WERI-Rb-1 (cell line): ENCODE data around the gene WNT1.

ENCODE experiments used
- DNase-seq: peaks from one replicate; pipeline ENCODE4 v3.0.0-alpha.2; 2020
- H3K27ac ChIP-seq: fragments of 250-450 bp; sonication (Bioruptor Pico); 2 replicates; pipeline ENCODE4 v1.5.1; 2020; ENCODE audit warnings: mild to moderate bottlenecking, moderate library complexity
- H3K27me3 ChIP-seq: fragments of 250-450 bp; sonication (Bioruptor Pico); 2 replicates; pipeline ENCODE4 v1.5.1; 2021; ENCODE audit warnings: mild to moderate bottlenecking, low read depth, moderate library complexity; ENCODE audit not compliant: insufficient read depth, severe bottlenecking
- H3K36me3 ChIP-seq: fragments of 250-450 bp; sonication (Bioruptor Pico); 2 replicates; pipeline ENCODE4 v1.5.1; 2020; ENCODE audit warnings: mild to moderate bottlenecking, moderate library complexity
- H3K4me3 ChIP-seq: 2 replicates; pipeline ENCODE4 v1.5.1; 2011; ENCODE audit warnings: low read depth, mild to moderate bottlenecking, control low read depth, low read length
- H3K9me3 ChIP-seq: fragments of 250-450 bp; sonication (Bioruptor Pico); 2 replicates; pipeline ENCODE4 v1.5.1; 2021; ENCODE audit warnings: mild to moderate bottlenecking, moderate library complexity; ENCODE audit not compliant: severe bottlenecking
- CTCF ChIP-seq: IDR thresholded peaks from 2 replicates; pipeline ENCODE4 v1.5.1; 2011; ENCODE audit warnings: low read depth, mild to moderate bottlenecking, control low read depth, inconsistent platforms, low read length

Gene WNT1

GRCh38 chr12:49012739-49013138, 34.6 kb downstream of the WNT1 start:
- Histone ChIP-seq H3K4me3 (no peak overlapping the region), H3K36me3 (no peaks in the 10 kb centered on the region; the same call in 1 of the 2 replicates), H3K9me3 (no peaks in the 10 kb centered on the region), H3K27me3 (no peaks in the 10 kb centered on the region), H3K27ac (no peak overlapping the region)
- TF ChIP-seq CTCF: no peak
- DNase-seq: no peak

- no peaks in the 10 kb centered on the region for H3K27me3 ChIP-seq
- no peak for TF ChIP-seq CTCF
- no peaks in the 10 kb centered on the region; the same call in none of the 2 replicates for H3K36me3 ChIP-seq
- no peaks in the 10 kb centered on the region for H3K9me3 ChIP-seq
- DNase-seq: no peak
- no peak overlapping the region for H3K4me3 ChIP-seq
- no peak overlapping the region for H3K27ac ChIP-seq
Observed at GRCh38 chr12:49013428-49013827, 35.3 kb downstream of the WNT1 start.

- no peak overlapping the region for H3K27ac ChIP-seq
- H3K27me3 ChIP-seq: no peaks in the 10 kb centered on the region
- no peaks in the 10 kb centered on the region for H3K9me3 ChIP-seq
- H3K4me3 ChIP-seq: no peak overlapping the region
- H3K36me3 ChIP-seq: no peaks in the 10 kb centered on the region; the same call in none of the 2 replicates
- no peak for DNase-seq
- TF ChIP-seq CTCF: no peak; the same call in 1 of the 2 replicates
Observed at GRCh38 chr12:49014547-49014946, 36.4 kb downstream of the WNT1 start.

GRCh38 chr12:49015196-49015595, 37.1 kb downstream of the WNT1 start:
- Histone ChIP-seq H3K9me3 (no peaks in the 10 kb centered on the region), H3K36me3 (no peaks in the 10 kb centered on the region; the same call in none of the 2 replicates), H3K27me3 (no peaks in the 10 kb centered on the region), H3K4me3 (no peak overlapping the region), H3K27ac (no peak overlapping the region)
- DNase-seq: no peak
- TF ChIP-seq CTCF: no peak

GRCh38 chr12:49017891-49018260, 39.8 kb downstream of the WNT1 start:
- H3K4me3 ChIP-seq: peak overlapping the region; percentile 80
- H3K36me3 ChIP-seq: peaks cover 20% of the 10 kb centered on the region
- H3K27me3 ChIP-seq: no peaks in the 10 kb centered on the region
- H3K27ac ChIP-seq: peak overlapping the region; percentile 78
- no peak for DNase-seq
- H3K9me3 ChIP-seq: no peaks in the 10 kb centered on the region
- TF ChIP-seq CTCF: no peak
